ENCODE results near the gene FAM210B.

FAM210B gene

GRCh38 chr20:56417402-56417801, 58.6 kb downstream of the FAM210B start:
- FAIRE-seq (no peak), DNase-seq (ENCODE audit: extremely low spot score, insufficient read length, low read depth) (no peak)

DNA sequence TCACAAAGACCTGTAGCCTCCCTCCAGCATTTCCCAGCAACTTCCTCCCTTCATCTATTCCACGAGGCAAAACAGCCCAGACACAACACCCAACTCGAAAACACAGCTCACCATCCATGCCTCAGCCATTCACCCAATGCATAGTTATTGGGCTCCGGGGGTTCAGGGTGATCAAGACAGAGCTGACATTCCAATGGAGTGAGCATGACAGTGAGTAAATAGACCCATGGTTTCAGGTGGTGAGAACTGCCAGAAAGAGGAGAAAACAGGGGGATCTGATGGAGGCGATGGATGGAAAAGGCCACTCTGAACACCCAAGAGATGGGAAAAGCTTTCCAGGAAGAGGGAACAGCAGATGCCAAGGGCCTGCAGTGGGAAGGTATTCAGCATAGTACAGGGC, 59.1 kb downstream of the FAM210B start:
- FAIRE-seq: no peak
- no peak for DNase-seq (ENCODE audit: extremely low spot score, insufficient read length, low read depth)

All from GM18507 (cell line).